HEK293 (cell line): ENCODE data around the gene SYNC.

Experiments used
- CTCF ChIA-PET: fragments of 350-600 bp; formaldehyde crosslinking; extraction: SDS; loops from one replicate; lab custom pipeline; 2021; ENCODE audit warnings: antibody characterized with exemption; lab: Yijun Ruan, JAX
- POLR2A ChIA-PET: fragments of 300-600 bp; formaldehyde crosslinking; extraction: SDS; loops from one replicate; lab custom pipeline; 2020; ENCODE audit warnings: antibody characterized with exemption, inconsistent platforms; lab: Yijun Ruan, JAX
- H3K27ac ChIP-seq: fragments of 200-500 bp; sonication (Bioruptor generic); 2 replicates; pipeline ENCODE4 v1.5.1; 2014; ENCODE audit warnings: low read depth, low read length, control low read depth, inconsistent platforms; ENCODE audit errors: extremely low read depth
- H3K36me3 ChIP-seq, 2 experiments: fragments of 200-500 bp in 1 of 2; sonication (Bioruptor generic) in 1 of 2; 1 replicate in 1 of 2; 2 replicates in 1 of 2; pipeline ENCODE4 v1.5.1; 2014 to 2017; ENCODE audit warnings: inconsistent platforms in 2 of 2, low read length in 2 of 2; ENCODE audit not compliant: control insufficient read depth in 2 of 2, insufficient read depth in 1 of 2
- H3K4me1 ChIP-seq: fragments of 200-500 bp; sonication (Bioruptor generic); 2 replicates; pipeline ENCODE4 v1.5.1; 2014; ENCODE audit warnings: mild to moderate bottlenecking, low read length, inconsistent platforms; ENCODE audit not compliant: control insufficient read depth, insufficient read depth
- H3K4me3 ChIP-seq: 2 replicates; pipeline ENCODE4 v1.5.1; 2011; ENCODE audit warnings: low read depth, mild to moderate bottlenecking, control low read depth, low read length, moderate library complexity
- H3K9me3 ChIP-seq: fragments of 200-500 bp; sonication (Bioruptor generic); 2 replicates; pipeline ENCODE4 v1.5.1; 2014; ENCODE audit warnings: low read depth, low read length, inconsistent platforms; ENCODE audit not compliant: control insufficient read depth, insufficient read depth
- GLIS1 ChIP-seq: fragments of 450-650 bp; formaldehyde crosslinking; IDR thresholded peaks from 2 replicates; pipeline ENCODE4 v1.5.1; 2016; ENCODE audit warnings: missing biosample characterization, missing genetic modification characterization
- HOXD13 ChIP-seq: sonication (generic); formaldehyde crosslinking; IDR thresholded peaks from 2 replicates; pipeline ENCODE4 v1.8.0; 2022; ENCODE audit warnings: missing genetic modification reagents, borderline replicate concordance
- IKZF3 ChIP-seq: fragments of 450-650 bp; IDR thresholded peaks from 2 replicates; pipeline ENCODE4 v1.5.0; 2018; ENCODE audit warnings: missing biosample characterization, mild to moderate bottlenecking, missing genetic modification characterization, moderate library complexity
- KLF1 ChIP-seq: fragments of 450-650 bp; formaldehyde crosslinking; IDR thresholded peaks from 2 replicates; pipeline ENCODE4 v1.5.1; 2016; ENCODE audit warnings: missing biosample characterization, missing genetic modification characterization
- KLF16 ChIP-seq: fragments of 450-650 bp; formaldehyde crosslinking; IDR thresholded peaks from 2 replicates; pipeline ENCODE4 v1.5.1; 2017; ENCODE audit warnings: missing biosample characterization, missing genetic modification characterization
- OVOL3 ChIP-seq: fragments of 450-650 bp; formaldehyde crosslinking; IDR thresholded peaks from 2 replicates; pipeline ENCODE4 v1.5.1; 2016; ENCODE audit warnings: missing biosample characterization, missing genetic modification characterization
- SP2 ChIP-seq: fragments of 450-650 bp; formaldehyde crosslinking; IDR thresholded peaks from 2 replicates; pipeline ENCODE4 v1.5.1; 2016; ENCODE audit warnings: missing biosample characterization, missing genetic modification characterization
- SP7 ChIP-seq: fragments of 450-650 bp; formaldehyde crosslinking; IDR thresholded peaks from 2 replicates; pipeline ENCODE4 v1.5.1; 2016; ENCODE audit warnings: missing biosample characterization, missing genetic modification characterization
- WT1 ChIP-seq: fragments of 450-650 bp; formaldehyde crosslinking; IDR thresholded peaks from 2 replicates; pipeline ENCODE4 v1.5.1; 2016; ENCODE audit warnings: missing biosample characterization, missing genetic modification characterization
- ZBTB26 ChIP-seq: fragments of 450-650 bp; formaldehyde crosslinking; optimal IDR thresholded peaks from 2 replicates; pipeline ENCODE3; 2016; ENCODE audit warnings: missing biosample characterization, mild to moderate bottlenecking, missing genetic modification characterization
- ZBTB8A ChIP-seq: fragments of 450-650 bp; formaldehyde crosslinking; IDR thresholded peaks from 2 replicates; pipeline ENCODE4 v1.5.1; 2016; ENCODE audit warnings: missing biosample characterization, missing genetic modification characterization
- ZFHX2 ChIP-seq: fragments of 450-650 bp; formaldehyde crosslinking; conservative IDR thresholded peaks from 2 replicates; pipeline ENCODE4 v1.5.1; 2016; ENCODE audit warnings: missing biosample characterization, missing genetic modification characterization
- ZNF114 ChIP-seq: fragments of 450-650 bp; formaldehyde crosslinking; IDR thresholded peaks from 2 replicates; pipeline ENCODE4 v1.5.0; 2017; ENCODE audit warnings: missing biosample characterization, missing genetic modification characterization
- ZNF24 ChIP-seq: fragments of 450-650 bp; formaldehyde crosslinking; IDR thresholded peaks from 2 replicates; pipeline ENCODE4 v1.5.1; 2016; ENCODE audit warnings: missing biosample characterization, missing genetic modification characterization
- ZNF335 ChIP-seq: fragments of 450-650 bp; formaldehyde crosslinking; conservative IDR thresholded peaks from 2 replicates; pipeline ENCODE4 v1.5.1; 2016; ENCODE audit warnings: missing biosample characterization, missing genetic modification characterization
- ZNF341 ChIP-seq: fragments of 450-650 bp; formaldehyde crosslinking; IDR thresholded peaks from 2 replicates; pipeline ENCODE4; 2016; ENCODE audit warnings: low read depth, missing biosample characterization, missing genetic modification characterization
- ZNF350 ChIP-seq: fragments of 450-650 bp; formaldehyde crosslinking; IDR thresholded peaks from 2 replicates; pipeline ENCODE4 v1.5.0; 2017; ENCODE audit warnings: missing biosample characterization, mild to moderate bottlenecking, missing genetic modification characterization
- ZNF560 ChIP-seq: fragments of 450-650 bp; formaldehyde crosslinking; IDR thresholded peaks from 2 replicates; pipeline ENCODE4 v1.5.1; 2017; ENCODE audit warnings: missing biosample characterization, missing genetic modification characterization, borderline replicate concordance
- ZNF561 ChIP-seq: fragments of 450-650 bp; IDR thresholded peaks from 2 replicates; pipeline ENCODE4 v1.5.1; 2018; ENCODE audit warnings: missing biosample characterization, missing genetic modification characterization, borderline replicate concordance
- ZNF626 ChIP-seq: fragments of 450-650 bp; sonication (Bioruptor Pico); formaldehyde crosslinking; IDR thresholded peaks from 2 replicates; pipeline ENCODE4 v1.5.1; 2018; ENCODE audit warnings: missing biosample characterization, missing genetic modification characterization, inconsistent platforms
- ZNF658 ChIP-seq: fragments of 450-650 bp; formaldehyde crosslinking; IDR thresholded peaks from 2 replicates; pipeline ENCODE4; 2016; ENCODE audit warnings: missing biosample characterization, missing genetic modification characterization
- ZNF830 ChIP-seq: fragments of 450-650 bp; IDR thresholded peaks from 2 replicates; pipeline ENCODE4 v1.5.0; 2018; ENCODE audit warnings: missing biosample characterization, missing genetic modification characterization, low read depth, mild to moderate bottlenecking, moderate library complexity
- TF ChIP-seq, protein P1 (sequence below): fragments of 450-650 bp; formaldehyde crosslinking; IDR thresholded peaks from 2 replicates; pipeline ENCODE4 v1.5.1; 2016; ENCODE audit warnings: missing biosample characterization, missing genetic modification characterization
- TF ChIP-seq, protein P2 (sequence below): fragments of 450-650 bp; formaldehyde crosslinking; conservative IDR thresholded peaks from 2 replicates; pipeline ENCODE4 v1.5.1; 2016; ENCODE audit warnings: low read depth, missing biosample characterization, missing genetic modification characterization
- TF ChIP-seq, protein P3 (sequence below): fragments of 450-650 bp; formaldehyde crosslinking; IDR thresholded peaks from 2 replicates; pipeline ENCODE4 v1.5.1; 2016; ENCODE audit warnings: missing biosample characterization, missing genetic modification characterization
- TF ChIP-seq, protein P4 (sequence below): fragments of 450-650 bp; formaldehyde crosslinking; IDR thresholded peaks from 2 replicates; pipeline ENCODE4 v1.5.1; 2016; ENCODE audit warnings: missing biosample characterization, missing genetic modification characterization, borderline replicate concordance
- TF ChIP-seq, protein P5 (sequence below): fragments of 450-650 bp; formaldehyde crosslinking; IDR thresholded peaks from 2 replicates; pipeline ENCODE4 v1.5.1; 2017; ENCODE audit warnings: missing biosample characterization, missing genetic modification characterization

The SYNC gene

DNA sequence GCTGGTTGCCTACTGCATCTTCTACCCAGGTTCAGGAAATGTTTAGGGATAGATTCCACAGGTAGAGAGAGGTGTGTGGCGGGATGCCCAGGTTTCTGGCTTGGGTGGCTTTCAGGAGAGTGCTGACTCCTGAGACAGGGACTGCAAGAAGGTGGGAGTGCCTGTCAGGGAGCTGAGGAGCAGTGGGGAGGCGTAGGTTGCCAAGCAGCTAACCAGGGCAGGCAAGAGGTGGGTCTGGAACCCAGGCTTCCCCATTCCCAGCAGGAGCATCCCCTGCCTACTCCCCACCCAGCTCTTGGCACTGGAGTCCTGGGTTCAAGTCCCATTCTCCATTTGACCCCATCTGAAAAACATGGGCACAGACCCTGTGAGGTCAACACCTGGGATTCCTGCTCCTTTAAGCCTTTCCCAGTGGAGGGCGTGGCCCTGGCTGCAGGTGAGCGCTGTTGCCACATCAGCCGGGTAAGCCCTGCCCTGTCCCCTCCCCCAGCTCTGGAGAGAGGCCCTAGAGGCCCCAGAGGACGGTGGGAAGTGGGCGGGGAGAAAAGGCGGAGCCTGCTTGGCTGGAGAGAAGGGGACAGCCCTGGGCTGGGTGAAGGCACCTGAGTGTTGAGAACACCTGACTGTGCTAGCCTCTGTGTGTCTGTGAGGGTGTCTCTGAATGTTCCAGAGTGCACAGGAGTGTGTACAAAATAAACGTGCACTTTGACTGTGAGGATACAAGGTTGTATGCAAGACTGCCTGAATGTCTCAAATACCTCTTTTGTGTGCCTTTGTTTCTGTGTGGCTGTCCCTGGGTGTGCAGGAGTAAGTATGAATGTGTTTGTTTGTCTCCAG lies 14.0 kb upstream of the SYNC start:
- POLR2A ChIA-PET: interaction anchor here (0.8 to 1.3 kb wide), 3 partner anchors 10 to 57 kb away, joined by 3 read pairs; no protein-coding TSS in a partner anchor
- Histone ChIP-seq H3K27ac (peak overlapping the region; percentile 3; the same call in 1 of the 2 replicates), H3K4me1 (no peaks in the 10 kb centered on the region), H3K9me3 (no peaks in the 10 kb centered on the region), H3K4me3 (no peak overlapping the region), H3K36me3 (no peaks in the 10 kb centered on the region)
- CTCF ChIA-PET: interaction anchor here (0.6 to 10.0 kb wide), 2 partner anchors 26 to 56 kb away, joined by 3 to 253 read pairs; no protein-coding TSS in a partner anchor
- TF ChIP-seq OVOL3 (tag by site-specific recombination) (no peak), IKZF3 (0 out of 2 replicates have a peak, but pooled peaks have one; percentile 25), ZNF626 (tag by site-specific recombination) (no peak), KLF1 (tag by site-specific recombination) (peak; percentile 71), HOXD13 (CRISPR knock-in tag) (no peak), KLF16 (tag by site-specific recombination) (0 out of 2 replicates have a peak, but pooled peaks have one; percentile 25), GLIS1 (tag by site-specific recombination) (peak; percentile 59), ZNF560 (tag by site-specific recombination) (no peak), WT1 (tag by site-specific recombination) (no peak), ZNF350 (no peak), ZBTB26 (tag by site-specific recombination) (no peak), ZNF830 (tag by site-specific recombination) (no peak), ZNF341 (tag by site-specific recombination) (peak; percentile 73), ZNF561 (no peak), ZBTB8A (tag by site-specific recombination) (no peak), ZNF114 (no peak), SP7 (tag by site-specific recombination) (peak; percentile 48; the same call in 1 of the 2 replicates), ZNF658 (tag by site-specific recombination) (no peak), ZFHX2 (tag by site-specific recombination) (0 out of 2 replicates have a peak, but pooled peaks have one; percentile 48), SP2 (peak; percentile 83), ZNF335 (tag by site-specific recombination) (peak; percentile 78), ZNF24 (tag by site-specific recombination) (no peak)
- TF ChIP-seq, protein P1, sequence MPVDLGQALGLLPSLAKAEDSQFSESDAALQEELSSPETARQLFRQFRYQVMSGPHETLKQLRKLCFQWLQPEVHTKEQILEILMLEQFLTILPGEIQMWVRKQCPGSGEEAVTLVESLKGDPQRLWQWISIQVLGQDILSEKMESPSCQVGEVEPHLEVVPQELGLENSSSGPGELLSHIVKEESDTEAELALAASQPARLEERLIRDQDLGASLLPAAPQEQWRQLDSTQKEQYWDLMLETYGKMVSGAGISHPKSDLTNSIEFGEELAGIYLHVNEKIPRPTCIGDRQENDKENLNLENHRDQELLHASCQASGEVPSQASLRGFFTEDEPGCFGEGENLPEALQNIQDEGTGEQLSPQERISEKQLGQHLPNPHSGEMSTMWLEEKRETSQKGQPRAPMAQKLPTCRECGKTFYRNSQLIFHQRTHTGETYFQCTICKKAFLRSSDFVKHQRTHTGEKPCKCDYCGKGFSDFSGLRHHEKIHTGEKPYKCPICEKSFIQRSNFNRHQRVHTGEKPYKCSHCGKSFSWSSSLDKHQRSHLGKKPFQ: no peak
- TF ChIP-seq, protein P2, sequence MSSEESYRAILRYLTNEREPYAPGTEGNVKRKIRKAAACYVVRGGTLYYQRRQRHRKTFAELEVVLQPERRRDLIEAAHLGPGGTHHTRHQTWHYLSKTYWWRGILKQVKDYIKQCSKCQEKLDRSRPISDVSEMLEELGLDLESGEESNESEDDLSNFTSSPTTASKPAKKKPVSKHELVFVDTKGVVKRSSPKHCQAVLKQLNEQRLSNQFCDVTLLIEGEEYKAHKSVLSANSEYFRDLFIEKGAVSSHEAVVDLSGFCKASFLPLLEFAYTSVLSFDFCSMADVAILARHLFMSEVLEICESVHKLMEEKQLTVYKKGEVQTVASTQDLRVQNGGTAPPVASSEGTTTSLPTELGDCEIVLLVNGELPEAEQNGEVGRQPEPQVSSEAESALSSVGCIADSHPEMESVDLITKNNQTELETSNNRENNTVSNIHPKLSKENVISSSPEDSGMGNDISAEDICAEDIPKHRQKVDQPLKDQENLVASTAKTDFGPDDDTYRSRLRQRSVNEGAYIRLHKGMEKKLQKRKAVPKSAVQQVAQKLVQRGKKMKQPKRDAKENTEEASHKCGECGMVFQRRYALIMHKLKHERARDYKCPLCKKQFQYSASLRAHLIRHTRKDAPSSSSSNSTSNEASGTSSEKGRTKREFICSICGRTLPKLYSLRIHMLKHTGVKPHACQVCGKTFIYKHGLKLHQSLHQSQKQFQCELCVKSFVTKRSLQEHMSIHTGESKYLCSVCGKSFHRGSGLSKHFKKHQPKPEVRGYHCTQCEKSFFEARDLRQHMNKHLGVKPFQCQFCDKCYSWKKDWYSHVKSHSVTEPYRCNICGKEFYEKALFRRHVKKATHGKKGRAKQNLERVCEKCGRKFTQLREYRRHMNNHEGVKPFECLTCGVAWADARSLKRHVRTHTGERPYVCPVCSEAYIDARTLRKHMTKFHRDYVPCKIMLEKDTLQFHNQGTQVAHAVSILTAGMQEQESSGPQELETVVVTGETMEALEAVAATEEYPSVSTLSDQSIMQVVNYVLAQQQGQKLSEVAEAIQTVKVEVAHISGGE (tag by site-specific recombination): no peak
- TF ChIP-seq, protein P3, sequence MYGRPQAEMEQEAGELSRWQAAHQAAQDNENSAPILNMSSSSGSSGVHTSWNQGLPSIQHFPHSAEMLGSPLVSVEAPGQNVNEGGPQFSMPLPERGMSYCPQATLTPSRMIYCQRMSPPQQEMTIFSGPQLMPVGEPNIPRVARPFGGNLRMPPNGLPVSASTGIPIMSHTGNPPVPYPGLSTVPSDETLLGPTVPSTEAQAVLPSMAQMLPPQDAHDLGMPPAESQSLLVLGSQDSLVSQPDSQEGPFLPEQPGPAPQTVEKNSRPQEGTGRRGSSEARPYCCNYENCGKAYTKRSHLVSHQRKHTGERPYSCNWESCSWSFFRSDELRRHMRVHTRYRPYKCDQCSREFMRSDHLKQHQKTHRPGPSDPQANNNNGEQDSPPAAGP (tag by site-specific recombination): 0 out of 2 replicates have a peak, but pooled peaks have one; percentile 33
- TF ChIP-seq, protein P4, sequence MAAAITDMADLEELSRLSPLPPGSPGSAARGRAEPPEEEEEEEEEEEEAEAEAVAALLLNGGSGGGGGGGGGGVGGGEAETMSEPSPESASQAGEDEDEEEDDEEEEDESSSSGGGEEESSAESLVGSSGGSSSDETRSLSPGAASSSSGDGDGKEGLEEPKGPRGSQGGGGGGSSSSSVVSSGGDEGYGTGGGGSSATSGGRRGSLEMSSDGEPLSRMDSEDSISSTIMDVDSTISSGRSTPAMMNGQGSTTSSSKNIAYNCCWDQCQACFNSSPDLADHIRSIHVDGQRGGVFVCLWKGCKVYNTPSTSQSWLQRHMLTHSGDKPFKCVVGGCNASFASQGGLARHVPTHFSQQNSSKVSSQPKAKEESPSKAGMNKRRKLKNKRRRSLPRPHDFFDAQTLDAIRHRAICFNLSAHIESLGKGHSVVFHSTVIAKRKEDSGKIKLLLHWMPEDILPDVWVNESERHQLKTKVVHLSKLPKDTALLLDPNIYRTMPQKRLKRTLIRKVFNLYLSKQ: no peak
- TF ChIP-seq, protein P5, sequence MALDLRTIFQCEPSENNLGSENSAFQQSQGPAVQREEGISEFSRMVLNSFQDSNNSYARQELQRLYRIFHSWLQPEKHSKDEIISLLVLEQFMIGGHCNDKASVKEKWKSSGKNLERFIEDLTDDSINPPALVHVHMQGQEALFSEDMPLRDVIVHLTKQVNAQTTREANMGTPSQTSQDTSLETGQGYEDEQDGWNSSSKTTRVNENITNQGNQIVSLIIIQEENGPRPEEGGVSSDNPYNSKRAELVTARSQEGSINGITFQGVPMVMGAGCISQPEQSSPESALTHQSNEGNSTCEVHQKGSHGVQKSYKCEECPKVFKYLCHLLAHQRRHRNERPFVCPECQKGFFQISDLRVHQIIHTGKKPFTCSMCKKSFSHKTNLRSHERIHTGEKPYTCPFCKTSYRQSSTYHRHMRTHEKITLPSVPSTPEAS (tag by site-specific recombination): no peak
